A673 (cell line): Measurements from ENCODE around the gene ADH1C.

Experiments
- EZH2 ChIP-seq: fragments of 200-600 bp; sonication (generic); IDR thresholded peaks from 2 replicates; pipeline ENCODE4 v1.6.1; 2017; ENCODE audit warnings: borderline replicate concordance, low read depth, mild to moderate bottlenecking, mixed read lengths, antibody characterized with exemption, low read length; ENCODE audit not compliant: poor library complexity, severe bottlenecking
- TF ChIP-seq, protein P1 (sequence below): fragments of 300-800, 200-600 bp; sonication (generic); conservative IDR thresholded peaks from 2 replicates; pipeline ENCODE4 v1.5.1; 2017; ENCODE audit warnings: low read depth, mild to moderate bottlenecking, antibody characterized with exemption, low read length, moderate library complexity, mixed read lengths

DNA sequence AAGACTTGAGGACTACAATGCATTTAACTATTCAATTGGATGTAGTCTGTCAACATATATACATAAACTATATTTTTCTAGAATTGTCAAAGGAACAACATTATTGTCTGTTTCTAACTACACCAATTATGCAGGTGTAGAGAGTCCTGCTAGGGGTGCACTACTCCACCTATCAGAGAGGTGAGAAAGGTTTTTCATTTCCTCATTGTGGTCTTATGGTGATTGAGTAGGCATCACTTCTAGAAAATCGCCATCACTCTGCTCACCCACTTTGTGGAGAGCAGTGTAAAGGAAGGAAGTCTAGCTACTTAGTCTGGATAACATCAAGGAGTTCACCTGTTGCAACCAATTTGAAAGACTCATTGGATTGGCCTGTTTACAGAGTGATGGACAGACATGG lies 4.4 kb upstream of the ADH1C start:
- TF ChIP-seq, protein P1, sequence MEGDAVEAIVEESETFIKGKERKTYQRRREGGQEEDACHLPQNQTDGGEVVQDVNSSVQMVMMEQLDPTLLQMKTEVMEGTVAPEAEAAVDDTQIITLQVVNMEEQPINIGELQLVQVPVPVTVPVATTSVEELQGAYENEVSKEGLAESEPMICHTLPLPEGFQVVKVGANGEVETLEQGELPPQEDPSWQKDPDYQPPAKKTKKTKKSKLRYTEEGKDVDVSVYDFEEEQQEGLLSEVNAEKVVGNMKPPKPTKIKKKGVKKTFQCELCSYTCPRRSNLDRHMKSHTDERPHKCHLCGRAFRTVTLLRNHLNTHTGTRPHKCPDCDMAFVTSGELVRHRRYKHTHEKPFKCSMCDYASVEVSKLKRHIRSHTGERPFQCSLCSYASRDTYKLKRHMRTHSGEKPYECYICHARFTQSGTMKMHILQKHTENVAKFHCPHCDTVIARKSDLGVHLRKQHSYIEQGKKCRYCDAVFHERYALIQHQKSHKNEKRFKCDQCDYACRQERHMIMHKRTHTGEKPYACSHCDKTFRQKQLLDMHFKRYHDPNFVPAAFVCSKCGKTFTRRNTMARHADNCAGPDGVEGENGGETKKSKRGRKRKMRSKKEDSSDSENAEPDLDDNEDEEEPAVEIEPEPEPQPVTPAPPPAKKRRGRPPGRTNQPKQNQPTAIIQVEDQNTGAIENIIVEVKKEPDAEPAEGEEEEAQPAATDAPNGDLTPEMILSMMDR = no peak
- no peak for TF ChIP-seq EZH2
